C4-2B (cell line): ENCODE results near the gene RINL.

Experiments used
- H3K27ac ChIP-seq: fragments of 450-650 bp; 2 replicates; pipeline ENCODE4 v1.5.1; 2017
- ZFX ChIP-seq: fragments of 450-650 bp; IDR thresholded peaks from 2 replicates; pipeline ENCODE4 v1.6.1; 2017
- TF ChIP-seq, protein P1 (sequence below): fragments of 450-650 bp; conservative IDR thresholded peaks from 2 replicates; pipeline ENCODE4 v1.5.1; 2017; ENCODE audit warnings: mild to moderate bottlenecking

The RINL gene

DNA sequence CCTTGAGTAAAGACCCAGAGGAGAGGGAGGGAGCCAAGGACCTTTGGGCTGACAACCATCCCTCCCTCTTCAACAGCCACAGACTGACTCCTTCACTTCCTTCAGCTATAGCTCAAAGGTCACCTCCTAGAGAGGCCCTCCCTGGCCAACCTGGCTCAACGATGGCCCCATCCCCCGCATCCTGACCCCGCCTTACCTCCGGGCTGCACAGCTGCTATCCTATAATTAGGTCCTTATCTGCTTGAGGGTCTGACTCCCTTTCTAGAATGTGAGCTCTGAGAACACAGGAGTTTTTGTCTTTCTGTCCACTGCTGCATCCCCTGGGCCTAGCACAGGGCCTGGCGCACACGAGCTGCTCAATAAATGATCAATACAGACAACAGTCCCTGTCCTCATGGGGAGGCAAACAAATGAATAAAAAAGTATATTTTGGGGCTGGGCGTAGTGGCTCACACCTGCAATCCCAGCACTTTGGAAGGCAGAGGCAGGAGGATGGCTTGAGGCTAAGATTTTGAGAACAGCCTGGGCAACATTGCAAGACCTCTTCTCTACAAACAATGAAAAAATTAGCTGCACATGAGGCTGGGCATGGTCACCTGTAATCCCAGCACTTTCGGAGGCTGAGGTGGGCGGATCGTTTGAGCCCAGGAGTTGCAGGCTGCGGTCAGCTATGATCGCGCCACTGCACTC lies 58.7 kb downstream of the RINL start:
- TF ChIP-seq, protein P1, sequence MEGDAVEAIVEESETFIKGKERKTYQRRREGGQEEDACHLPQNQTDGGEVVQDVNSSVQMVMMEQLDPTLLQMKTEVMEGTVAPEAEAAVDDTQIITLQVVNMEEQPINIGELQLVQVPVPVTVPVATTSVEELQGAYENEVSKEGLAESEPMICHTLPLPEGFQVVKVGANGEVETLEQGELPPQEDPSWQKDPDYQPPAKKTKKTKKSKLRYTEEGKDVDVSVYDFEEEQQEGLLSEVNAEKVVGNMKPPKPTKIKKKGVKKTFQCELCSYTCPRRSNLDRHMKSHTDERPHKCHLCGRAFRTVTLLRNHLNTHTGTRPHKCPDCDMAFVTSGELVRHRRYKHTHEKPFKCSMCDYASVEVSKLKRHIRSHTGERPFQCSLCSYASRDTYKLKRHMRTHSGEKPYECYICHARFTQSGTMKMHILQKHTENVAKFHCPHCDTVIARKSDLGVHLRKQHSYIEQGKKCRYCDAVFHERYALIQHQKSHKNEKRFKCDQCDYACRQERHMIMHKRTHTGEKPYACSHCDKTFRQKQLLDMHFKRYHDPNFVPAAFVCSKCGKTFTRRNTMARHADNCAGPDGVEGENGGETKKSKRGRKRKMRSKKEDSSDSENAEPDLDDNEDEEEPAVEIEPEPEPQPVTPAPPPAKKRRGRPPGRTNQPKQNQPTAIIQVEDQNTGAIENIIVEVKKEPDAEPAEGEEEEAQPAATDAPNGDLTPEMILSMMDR, result no peak
- no peak for TF ChIP-seq ZFX
- no peak overlapping the region for H3K27ac ChIP-seq
